Measurements from ENCODE around the gene FAXC.

FAXC gene

DNA sequence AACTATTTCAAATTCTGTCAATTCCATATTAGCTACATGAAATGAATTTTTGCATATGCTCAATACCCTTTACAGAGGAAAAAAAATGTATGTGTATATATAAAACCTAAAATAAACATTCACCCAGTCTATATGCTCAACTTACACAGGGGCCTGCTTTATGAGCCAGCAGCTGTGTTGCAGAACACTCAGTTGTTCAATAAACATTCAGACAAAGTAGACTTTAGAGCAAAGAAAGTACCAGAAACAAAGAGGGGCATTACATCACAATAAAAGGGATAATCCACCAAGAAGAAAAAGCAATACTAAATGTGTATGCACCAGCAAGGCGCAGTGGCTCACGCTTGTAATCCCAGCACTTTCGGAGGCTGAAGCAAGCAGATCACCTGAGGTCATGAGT is 35.0 kb upstream of the FAXC start:
- ChIA-PET CTCF (interaction anchor here (1.1 to 2.6 kb wide), 2 partner anchors 37 to 54 kb away, joined by 4 to 8 read pairs; no protein-coding TSS in a partner anchor), POLR2A (interaction anchor here (1.5 kb wide), 1 partner anchor 9 kb away, joined by 4 read pairs; no protein-coding TSS in a partner anchor)
- DNase-seq (ENCODE audit: low read depth, low spot score) = no peak
- H3K4me3 ChIP-seq (ENCODE audit: low read depth, low read length) = no peak overlapping the region
- TF ChIP-seq, protein P1, sequence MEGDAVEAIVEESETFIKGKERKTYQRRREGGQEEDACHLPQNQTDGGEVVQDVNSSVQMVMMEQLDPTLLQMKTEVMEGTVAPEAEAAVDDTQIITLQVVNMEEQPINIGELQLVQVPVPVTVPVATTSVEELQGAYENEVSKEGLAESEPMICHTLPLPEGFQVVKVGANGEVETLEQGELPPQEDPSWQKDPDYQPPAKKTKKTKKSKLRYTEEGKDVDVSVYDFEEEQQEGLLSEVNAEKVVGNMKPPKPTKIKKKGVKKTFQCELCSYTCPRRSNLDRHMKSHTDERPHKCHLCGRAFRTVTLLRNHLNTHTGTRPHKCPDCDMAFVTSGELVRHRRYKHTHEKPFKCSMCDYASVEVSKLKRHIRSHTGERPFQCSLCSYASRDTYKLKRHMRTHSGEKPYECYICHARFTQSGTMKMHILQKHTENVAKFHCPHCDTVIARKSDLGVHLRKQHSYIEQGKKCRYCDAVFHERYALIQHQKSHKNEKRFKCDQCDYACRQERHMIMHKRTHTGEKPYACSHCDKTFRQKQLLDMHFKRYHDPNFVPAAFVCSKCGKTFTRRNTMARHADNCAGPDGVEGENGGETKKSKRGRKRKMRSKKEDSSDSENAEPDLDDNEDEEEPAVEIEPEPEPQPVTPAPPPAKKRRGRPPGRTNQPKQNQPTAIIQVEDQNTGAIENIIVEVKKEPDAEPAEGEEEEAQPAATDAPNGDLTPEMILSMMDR (IDR thresholded peaks at IDR 0.05; ENCODE audit: insufficient read depth, low read length, missing control alignments) = no peak

DNA sequence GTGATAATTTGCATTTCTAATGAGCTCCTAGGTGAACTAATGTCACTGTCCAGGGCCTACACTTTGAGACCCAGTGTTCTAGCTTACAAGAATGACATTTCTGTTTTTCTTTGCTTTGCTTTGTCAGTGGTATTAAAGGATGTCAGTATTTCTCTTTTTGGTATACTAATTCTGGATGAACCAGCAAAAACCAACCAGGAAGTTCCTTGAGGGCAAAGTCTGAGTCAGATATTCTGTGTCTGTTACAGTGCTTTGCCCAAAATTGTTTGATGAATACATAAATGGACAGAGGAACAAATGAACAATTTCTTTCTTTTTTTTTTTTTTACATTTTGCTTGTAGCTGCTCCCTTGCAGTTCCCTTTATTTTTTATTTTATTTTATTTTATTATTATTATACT is 29.2 kb upstream of the FAXC start:
- DNase-seq (ENCODE audit: low read depth, low spot score) = no peak
- TF ChIP-seq, protein P1 (IDR thresholded peaks at IDR 0.05; ENCODE audit: insufficient read depth, low read length, missing control alignments) = no peak
- H3K4me3 ChIP-seq (ENCODE audit: low read depth, low read length) = no peak overlapping the region
- POLR2A ChIA-PET = no interaction called here
- CTCF ChIA-PET = no interaction called here

DNA sequence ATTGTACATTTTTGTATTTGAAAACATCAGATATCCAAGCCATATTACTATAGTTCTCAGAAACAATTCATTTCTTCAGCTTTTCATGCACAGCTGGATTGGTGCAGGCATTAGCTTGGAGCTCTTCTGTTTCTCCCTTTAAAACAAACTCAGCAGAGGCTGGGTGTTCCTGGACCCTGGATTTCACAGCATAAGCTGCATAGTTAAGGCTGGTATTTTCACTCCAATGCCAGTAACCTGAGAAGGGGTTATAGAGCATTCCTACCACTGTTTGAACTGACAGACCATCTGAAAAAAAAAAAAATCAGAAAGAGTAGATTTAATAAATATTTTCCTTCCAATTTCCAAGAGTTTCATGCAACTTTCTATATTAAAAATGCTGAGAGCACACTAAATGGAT is 20.1 kb upstream of the FAXC start:
- no peak overlapping the region for H3K4me3 ChIP-seq (ENCODE audit: low read depth, low read length)
- ChIA-PET POLR2A (no interaction called here), CTCF (interaction anchor here (0.8 to 2.5 kb wide), 2 partner anchors 31 to 39 kb away, joined by 3 to 8 read pairs; no protein-coding TSS in a partner anchor)
- DNase-seq (ENCODE audit: low read depth, low spot score) = no peak
- TF ChIP-seq, protein P1 (IDR thresholded peaks at IDR 0.05; ENCODE audit: insufficient read depth, low read length, missing control alignments) = no peak

DNA sequence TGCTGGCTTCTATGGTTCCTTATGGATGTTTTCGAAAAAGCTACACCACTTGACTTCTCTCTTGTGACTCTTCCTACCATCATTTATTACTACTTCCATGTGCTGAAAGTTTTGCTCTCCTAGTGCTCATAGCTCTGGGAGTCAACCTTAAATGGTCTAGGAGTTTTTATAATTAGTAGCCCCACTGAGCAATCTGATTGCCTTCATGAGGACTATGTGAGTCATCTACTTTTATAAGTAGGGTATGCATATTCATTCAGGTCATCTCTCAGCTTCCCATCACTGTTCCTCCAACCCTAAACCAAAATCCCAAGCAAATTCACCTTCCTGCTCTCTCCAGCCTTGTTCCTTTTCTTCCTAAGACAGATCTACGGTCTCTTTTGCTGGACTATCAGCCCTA is 17.4 kb upstream of the FAXC start:
- no peak for DNase-seq (ENCODE audit: low read depth, low spot score)
- H3K4me3 ChIP-seq (ENCODE audit: low read depth, low read length) = no peak overlapping the region
- POLR2A ChIA-PET = no interaction called here
- TF ChIP-seq, protein P1 (IDR thresholded peaks at IDR 0.05; ENCODE audit: insufficient read depth, low read length, missing control alignments) = no peak
- CTCF ChIA-PET = interaction anchor here (1.9 kb wide), 1 partner anchor 37 kb away, joined by 7 read pairs; no protein-coding TSS in a partner anchor

DNA sequence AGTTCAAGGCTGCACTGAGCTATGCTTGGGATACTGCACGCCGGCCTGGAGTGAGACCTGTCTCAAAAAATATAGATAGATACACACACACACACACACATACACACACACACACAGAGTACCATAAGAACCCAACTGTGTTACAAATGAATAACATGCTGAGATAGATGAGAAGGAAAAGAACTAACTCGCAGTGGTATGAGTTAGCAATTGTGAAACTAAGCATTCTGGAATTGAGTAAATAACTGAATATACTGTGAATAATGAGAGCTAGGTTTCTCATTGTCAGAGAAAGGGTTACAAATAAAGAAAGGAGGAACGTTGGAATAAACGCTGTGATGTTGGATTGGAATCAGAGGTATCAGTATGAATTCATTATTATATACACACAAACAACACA is 14.6 kb upstream of the FAXC start:
- ChIA-PET CTCF (no interaction called here), POLR2A (no interaction called here)

DNA sequence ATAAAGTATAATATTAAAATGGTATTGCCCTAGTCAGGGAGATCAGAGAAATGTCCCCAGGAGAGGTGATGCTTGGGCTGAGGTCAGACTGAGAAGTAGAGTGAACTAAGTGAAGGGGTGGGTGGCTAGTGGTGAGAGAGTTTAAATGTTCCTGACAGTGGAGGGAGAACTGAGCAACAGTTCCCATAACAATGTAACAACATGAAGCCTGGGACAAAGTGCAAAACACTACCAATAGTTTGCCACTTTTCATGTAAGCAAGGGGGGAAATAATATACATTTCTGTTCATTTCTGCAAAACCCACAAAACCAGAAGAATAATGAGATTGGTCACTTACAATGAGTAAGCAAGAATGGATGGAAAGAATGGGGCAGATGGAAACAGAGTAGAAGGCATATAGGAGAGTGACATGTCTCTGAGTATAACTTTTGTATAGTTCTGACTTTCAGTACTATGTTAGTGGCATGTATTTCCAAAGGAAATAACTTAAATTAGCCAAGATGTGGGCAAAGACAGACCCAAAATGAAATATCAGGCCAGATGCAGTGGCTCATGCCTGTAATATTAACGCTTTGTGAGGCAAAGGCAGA is 13.3 kb upstream of the FAXC start:
- TF ChIP-seq, protein P1 (IDR thresholded peaks at IDR 0.05; ENCODE audit: insufficient read depth, low read length, missing control alignments) = no peak
- H3K4me3 ChIP-seq (ENCODE audit: low read depth, low read length) = no peak overlapping the region
- ChIA-PET POLR2A (no interaction called here), CTCF (no interaction called here)
- no peak for DNase-seq (ENCODE audit: low read depth, low spot score)

More for the DNA sequence above, 14.6 kb upstream of the FAXC start:
- no peak for DNase-seq (ENCODE audit: low read depth, low spot score)
- no peak overlapping the region for H3K4me3 ChIP-seq (ENCODE audit: low read depth, low read length)
- TF ChIP-seq, protein P1 (IDR thresholded peaks at IDR 0.05; ENCODE audit: insufficient read depth, low read length, missing control alignments) = no peak

All from AG04449 (cell line).